Breast epithelium (tissue), 4 donors: ENCODE results near the gene PPP2R2B. TPM values are rescaled to one million over a fixed set of nuclear protein-coding genes. Genes with fewer than 3 reads are reported as not detected.

ENCODE experiments used
- DNase-seq, 2 donors: peaks; one replicate each; pipeline ENCODE4 v3.0.0-alpha.2; 2019; ENCODE audit warnings: low spot score in 2 of 2
- H3K27ac ChIP-seq, 2 donors: fragments of 200-600 bp; sonication (generic) in 1 of 2; one replicate each; pipeline ENCODE4 v1.5.1; 2016 to 2019; ENCODE audit warnings: mild to moderate bottlenecking in 1 of 2
- H3K27me3 ChIP-seq, 2 donors: fragments of 200-600 bp; sonication (generic) in 1 of 2; one replicate each; pipeline versions ENCODE4 v1.5.1 to v1.6.0; 2017 to 2019; ENCODE audit warnings: control low read depth in 1 of 2, mild to moderate bottlenecking in 1 of 2
- H3K36me3 ChIP-seq: fragments of 200-600 bp; one replicate; pipeline ENCODE4 v1.5.1; 2019
- H3K4me1 ChIP-seq, 2 donors: fragments of 200-600 bp; sonication (generic); one replicate each; pipeline ENCODE4 v1.5.1; 2016 to 2019; ENCODE audit warnings: control low read depth in 1 of 2
- H3K4me3 ChIP-seq, 3 donors: fragments of 200-600 bp; sonication (generic); 1 replicate in 2 of 3; 2 replicates in 1 of 3; pipeline ENCODE4 v1.5.1; 2016 to 2019; ENCODE audit warnings: mild to moderate bottlenecking in 3 of 3, moderate library complexity in 2 of 3
- H3K9me3 ChIP-seq, 2 donors: fragments of 200-600 bp; sonication (generic) in 1 of 2; one replicate each; pipeline ENCODE4 v1.5.1; 2016 to 2019; ENCODE audit warnings: control low read depth in 1 of 2
- CTCF ChIP-seq, 3 donors: fragments of 450-650 bp; IDR thresholded peaks; one replicate each; pipeline ENCODE4 v1.5.1; 2016 to 2017; ENCODE audit warnings: antibody characterized with exemption in 3 of 3, mild to moderate bottlenecking in 3 of 3, moderate library complexity in 3 of 3
- POLR2A ChIP-seq: fragments of 450-650 bp; IDR thresholded peaks from one replicate; pipeline ENCODE4 v1.6.1; 2016; ENCODE audit warnings: antibody characterized with exemption, mild to moderate bottlenecking, moderate library complexity
- POLR2AphosphoS5 ChIP-seq, 3 donors: sonication (generic); formaldehyde crosslinking; IDR thresholded peaks; one replicate each; pipeline ENCODE4 v1.6.1; 2017; ENCODE audit warnings: antibody characterized with exemption in 3 of 3
- intact Hi-C: fragments of 100-400 bp; cut with DNase I; formaldehyde crosslinking; loops from one replicate; pipeline ENCODE4 v1.15.1; 2023; ENCODE audit warnings: low total_unique reads
- total RNA-seq, 3 donors: library from RNA; depleted of rRNA; stranded (reverse); fragments of >200 nt; gene quantifications; one replicate each; pipeline ENCODE4 v1.1.0, GENCODE V29; 2016

Gene PPP2R2B
- total RNA-seq, 3 donors from 2014 or later, result 0.33 to 1.8 (median 1.6) TPM

GRCh38 chr5:146599261-146599660 lies 279.3 kb downstream of the PPP2R2B start:
- intact Hi-C loops, result no loop called here
- TF ChIP-seq POLR2A (no peak), POLR2AphosphoS5 (IDR thresholded peaks at IDR 0.05) (no peak), CTCF (IDR thresholded peaks at IDR 0.05) (no peak)

GRCh38 chr5:146595088-146595487 lies 283.5 kb downstream of the PPP2R2B start:
- Histone ChIP-seq H3K4me3 (no peak overlapping the region), H3K27me3 (no peaks in the 10 kb centered on the region), H3K36me3 (no peaks in the 10 kb centered on the region), H3K9me3 (no peaks in the 10 kb centered on the region), H3K4me1 (no peaks in the 10 kb centered on the region), H3K27ac (no peak overlapping the region)
- DNase-seq, result no peak
- TF ChIP-seq CTCF (IDR thresholded peaks at IDR 0.05) (no peak), POLR2AphosphoS5 (IDR thresholded peaks at IDR 0.05) (no peak), POLR2A (no peak)
- intact Hi-C loops, result no loop called here

More at GRCh38 chr5:146599261-146599660, 279.3 kb downstream of the PPP2R2B start:
- no peak overlapping the region for H3K27ac ChIP-seq
- H3K4me3 ChIP-seq, result no peak overlapping the region
- no peaks in the 10 kb centered on the region for H3K36me3 ChIP-seq
- no peak for DNase-seq
- H3K27me3 ChIP-seq, result no peaks in the 10 kb centered on the region
- H3K9me3 ChIP-seq, result no peaks in the 10 kb centered on the region
- H3K4me1 ChIP-seq, result no peaks in the 10 kb centered on the region

GRCh38 chr5:146592352-146592751 lies 286.2 kb downstream of the PPP2R2B start:
- Histone ChIP-seq H3K4me3 (no peak overlapping the region), H3K36me3 (no peaks in the 10 kb centered on the region), H3K4me1 (no peaks in the 10 kb centered on the region), H3K9me3 (no peaks in the 10 kb centered on the region), H3K27me3 (no peaks in the 10 kb centered on the region), H3K27ac (no peak overlapping the region)
- no peak for DNase-seq
- TF ChIP-seq CTCF (IDR thresholded peaks at IDR 0.05), result no peak
- TF ChIP-seq POLR2A, result no peak
- TF ChIP-seq POLR2AphosphoS5 (IDR thresholded peaks at IDR 0.05), result no peak
- intact Hi-C loops, result no loop called here

GRCh38 chr5:146589028-146589345 lies 289.6 kb downstream of the PPP2R2B start:
- H3K4me3 ChIP-seq, result no peak overlapping the region
- no peak overlapping the region for H3K27ac ChIP-seq
- no peak for DNase-seq
- no peaks in the 10 kb centered on the region for H3K4me1 ChIP-seq
- TF ChIP-seq CTCF (IDR thresholded peaks at IDR 0.05), result no peak
- no peak for TF ChIP-seq POLR2AphosphoS5 (IDR thresholded peaks at IDR 0.05)
- TF ChIP-seq POLR2A, result no peak
- H3K36me3 ChIP-seq, result no peaks in the 10 kb centered on the region
- intact Hi-C loops, result no loop called here
- H3K9me3 ChIP-seq, result no peaks in the 10 kb centered on the region
- H3K27me3 ChIP-seq, result no peaks in the 10 kb centered on the region

- Histone ChIP-seq H3K27me3 (no peaks in the 10 kb centered on the region), H3K4me3 (no peak overlapping the region), H3K9me3 (no peaks in the 10 kb centered on the region), H3K4me1 (no peaks in the 10 kb centered on the region), H3K27ac (no peak overlapping the region), H3K36me3 (no peaks in the 10 kb centered on the region)
- DNase-seq, result no peak
- TF ChIP-seq POLR2AphosphoS5 (IDR thresholded peaks at IDR 0.05), result no peak
- TF ChIP-seq POLR2A, result no peak
- no peak for TF ChIP-seq CTCF (IDR thresholded peaks at IDR 0.05)
- intact Hi-C loops, result no loop called here
These were observed 290.1 kb downstream of the PPP2R2B start for GRCh38 chr5:146588331-146589027.
